Esophagus squamous epithelium (tissue), 4 donors: ENCODE measurements around the gene KCNJ12.

ENCODE experiments used
- POLR2A ChIP-seq, 4 donors: fragments of 450-650 bp; IDR thresholded peaks; one replicate each; pipeline ENCODE4 v1.6.1; 2017; ENCODE audit warnings: antibody characterized with exemption in 4 of 4, mild to moderate bottlenecking in 4 of 4, moderate library complexity in 3 of 4
- TF ChIP-seq, protein P1 (sequence below), 6 experiments: fragments of 450-650 bp in 4 of 6; fragments of 200-600 bp in 2 of 6; sonication (generic) in 2 of 6; IDR thresholded peaks; one replicate each; pipeline ENCODE4 v1.5.1; 2016 to 2019; ENCODE audit warnings: antibody characterized with exemption in 6 of 6, mild to moderate bottlenecking in 4 of 6, moderate library complexity in 4 of 6

DNA sequence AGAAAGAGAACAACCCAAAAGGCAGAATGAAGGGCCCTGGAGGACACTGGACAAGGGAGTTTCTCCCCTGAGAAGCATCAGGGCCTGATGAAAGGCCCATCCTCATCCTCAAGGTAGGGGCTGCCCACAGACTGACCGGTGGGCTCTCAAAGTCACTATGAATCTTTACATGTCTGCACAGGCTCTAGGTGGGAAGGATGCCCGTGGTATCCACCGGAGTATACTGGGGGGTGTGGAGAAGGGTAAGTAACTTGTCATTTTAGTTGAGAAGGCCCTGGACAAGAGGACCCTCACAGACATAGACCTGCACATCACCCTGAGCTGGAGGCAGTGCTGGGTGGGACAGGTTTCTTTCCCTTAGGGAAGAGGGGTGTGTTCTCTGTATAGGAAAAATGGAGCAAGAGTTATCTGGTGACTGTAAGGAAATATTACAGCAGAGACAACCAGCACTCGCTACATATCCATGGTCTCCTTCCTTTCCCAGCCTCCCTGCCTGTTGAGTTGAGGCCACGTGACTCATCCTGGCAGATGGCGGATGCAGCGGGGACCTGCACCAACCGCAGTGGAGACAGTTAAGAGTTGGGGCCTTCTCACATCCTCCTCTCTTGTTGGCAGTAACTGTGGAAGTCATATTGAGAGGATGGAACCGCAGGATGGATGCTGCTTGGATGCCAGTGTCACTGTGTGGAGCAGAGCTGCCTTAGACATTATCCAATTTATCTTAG lies 45.6 kb upstream of the KCNJ12 start:
- no peak for TF ChIP-seq POLR2A (IDR thresholded peaks at IDR 0.05)
- TF ChIP-seq, protein P1, sequence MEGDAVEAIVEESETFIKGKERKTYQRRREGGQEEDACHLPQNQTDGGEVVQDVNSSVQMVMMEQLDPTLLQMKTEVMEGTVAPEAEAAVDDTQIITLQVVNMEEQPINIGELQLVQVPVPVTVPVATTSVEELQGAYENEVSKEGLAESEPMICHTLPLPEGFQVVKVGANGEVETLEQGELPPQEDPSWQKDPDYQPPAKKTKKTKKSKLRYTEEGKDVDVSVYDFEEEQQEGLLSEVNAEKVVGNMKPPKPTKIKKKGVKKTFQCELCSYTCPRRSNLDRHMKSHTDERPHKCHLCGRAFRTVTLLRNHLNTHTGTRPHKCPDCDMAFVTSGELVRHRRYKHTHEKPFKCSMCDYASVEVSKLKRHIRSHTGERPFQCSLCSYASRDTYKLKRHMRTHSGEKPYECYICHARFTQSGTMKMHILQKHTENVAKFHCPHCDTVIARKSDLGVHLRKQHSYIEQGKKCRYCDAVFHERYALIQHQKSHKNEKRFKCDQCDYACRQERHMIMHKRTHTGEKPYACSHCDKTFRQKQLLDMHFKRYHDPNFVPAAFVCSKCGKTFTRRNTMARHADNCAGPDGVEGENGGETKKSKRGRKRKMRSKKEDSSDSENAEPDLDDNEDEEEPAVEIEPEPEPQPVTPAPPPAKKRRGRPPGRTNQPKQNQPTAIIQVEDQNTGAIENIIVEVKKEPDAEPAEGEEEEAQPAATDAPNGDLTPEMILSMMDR (IDR thresholded peaks at IDR 0.05) = no peak
